LNCaP clone FGC (cell line): Measurements from ENCODE around the gene CD160.

Experiments used
- DNase-seq: peaks from one replicate; pipeline ENCODE4 v3.0.0-alpha.2; 2011; ENCODE audit warnings: low read depth
- H3K4me3 ChIP-seq: 2 replicates; pipeline ENCODE4 v1.5.1; 2011; ENCODE audit warnings: mild to moderate bottlenecking, low read depth, low read length, control low read depth
- TF ChIP-seq, protein P1 (sequence below): IDR thresholded peaks from 2 replicates; pipeline ENCODE4 v1.5.1; 2012; ENCODE audit warnings: mild to moderate bottlenecking; ENCODE audit not compliant: control insufficient read depth, insufficient read depth; ENCODE audit errors: extremely low read depth

CD160 gene

GRCh38 chr1:145690587-145691558 lies 28.4 kb upstream of the CD160 start:
- no peak overlapping the region for H3K4me3 ChIP-seq
- peak; percentile 36 for DNase-seq
- TF ChIP-seq, protein P1, sequence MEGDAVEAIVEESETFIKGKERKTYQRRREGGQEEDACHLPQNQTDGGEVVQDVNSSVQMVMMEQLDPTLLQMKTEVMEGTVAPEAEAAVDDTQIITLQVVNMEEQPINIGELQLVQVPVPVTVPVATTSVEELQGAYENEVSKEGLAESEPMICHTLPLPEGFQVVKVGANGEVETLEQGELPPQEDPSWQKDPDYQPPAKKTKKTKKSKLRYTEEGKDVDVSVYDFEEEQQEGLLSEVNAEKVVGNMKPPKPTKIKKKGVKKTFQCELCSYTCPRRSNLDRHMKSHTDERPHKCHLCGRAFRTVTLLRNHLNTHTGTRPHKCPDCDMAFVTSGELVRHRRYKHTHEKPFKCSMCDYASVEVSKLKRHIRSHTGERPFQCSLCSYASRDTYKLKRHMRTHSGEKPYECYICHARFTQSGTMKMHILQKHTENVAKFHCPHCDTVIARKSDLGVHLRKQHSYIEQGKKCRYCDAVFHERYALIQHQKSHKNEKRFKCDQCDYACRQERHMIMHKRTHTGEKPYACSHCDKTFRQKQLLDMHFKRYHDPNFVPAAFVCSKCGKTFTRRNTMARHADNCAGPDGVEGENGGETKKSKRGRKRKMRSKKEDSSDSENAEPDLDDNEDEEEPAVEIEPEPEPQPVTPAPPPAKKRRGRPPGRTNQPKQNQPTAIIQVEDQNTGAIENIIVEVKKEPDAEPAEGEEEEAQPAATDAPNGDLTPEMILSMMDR, result no peak

DNA sequence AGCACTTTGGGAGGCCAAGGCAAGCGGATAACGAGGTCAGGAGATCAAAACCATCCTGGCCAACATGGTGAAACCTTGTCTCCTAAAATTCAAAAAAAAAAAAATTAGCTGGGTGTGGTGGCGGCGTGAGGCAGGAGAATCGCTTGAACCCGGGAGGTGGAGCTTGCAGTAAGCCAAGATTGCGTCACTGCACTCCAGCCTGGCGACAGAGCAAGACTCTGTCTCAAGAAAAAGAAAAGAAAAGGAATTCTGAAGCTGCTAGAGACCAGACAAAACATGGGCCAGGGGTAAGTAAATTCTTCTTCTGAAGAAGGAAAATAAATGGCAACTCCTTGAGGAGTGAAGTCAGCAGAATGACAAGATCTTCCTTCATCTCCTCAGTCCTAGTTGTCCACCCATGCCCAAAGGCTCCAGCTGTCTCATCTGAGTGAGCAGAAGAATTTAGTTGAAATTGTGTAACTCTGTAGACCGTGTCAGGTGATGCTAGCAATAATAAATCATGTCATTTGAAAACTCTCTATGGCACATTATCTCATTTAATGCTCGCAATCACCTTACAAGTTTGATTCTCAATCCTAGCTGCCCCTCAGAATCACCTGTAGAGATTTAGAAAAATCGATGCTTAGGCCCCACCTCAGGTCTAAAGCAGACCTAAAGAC lies 26.4 kb upstream of the CD160 start:
- DNase-seq, result no peak
- H3K4me3 ChIP-seq, result no peak overlapping the region
- TF ChIP-seq, protein P1, result no peak

GRCh38 chr1:145695821-145696629 lies 23.3 kb upstream of the CD160 start:
- no peak for DNase-seq
- no peak overlapping the region for H3K4me3 ChIP-seq
- TF ChIP-seq, protein P1, result no peak

GRCh38 chr1:145696630-145696960 lies 22.7 kb upstream of the CD160 start:
- TF ChIP-seq, protein P1, result no peak
- no peak for DNase-seq
- no peak overlapping the region for H3K4me3 ChIP-seq

DNA sequence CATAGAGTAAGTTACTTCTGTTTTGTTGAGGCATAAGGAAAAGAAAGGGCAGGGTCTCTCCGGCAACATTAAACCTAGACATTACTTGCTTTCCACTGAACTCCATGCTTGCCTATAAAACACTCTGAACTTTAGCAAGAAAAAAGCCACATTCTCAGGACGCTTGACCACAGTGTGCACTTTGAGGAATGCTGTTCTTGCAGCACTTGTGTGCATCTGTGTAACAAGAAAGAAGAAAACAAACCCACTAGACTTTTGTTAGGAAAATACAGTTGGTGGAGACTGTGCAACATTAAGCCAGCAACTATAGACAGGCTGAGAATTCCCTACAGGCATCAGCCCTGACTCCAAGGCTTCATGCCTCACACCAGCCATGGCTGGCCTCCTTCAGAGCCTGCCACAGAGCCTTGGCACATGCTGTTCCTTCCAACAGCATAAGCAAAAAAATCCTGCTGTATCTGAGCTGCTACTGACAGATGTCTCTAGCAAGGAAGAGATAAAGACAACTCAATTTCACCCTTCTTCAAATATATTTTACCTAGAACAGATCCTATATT lies 17.9 kb upstream of the CD160 start:
- H3K4me3 ChIP-seq, result no peak overlapping the region
- DNase-seq, result no peak
- TF ChIP-seq, protein P1, result no peak

- DNase-seq, result no peak
- no peak overlapping the region for H3K4me3 ChIP-seq
- TF ChIP-seq, protein P1, result no peak
These were observed 17.2 kb upstream of the CD160 start for GRCh38 chr1:145702052-145702451.
